Hepatic stellate cell (primary cell): ENCODE data around the gene PC.
"Not testable (repeated sequence)": the region's sequence is repeated elsewhere in the genome, so short reads cannot be mapped to it uniquely, and the experiment has no call there.

Source experiments
- DNase-seq: peaks from one replicate; pipeline ENCODE4 v3.0.0; 2011; ENCODE audit warnings: low spot score

PC gene

DNA sequence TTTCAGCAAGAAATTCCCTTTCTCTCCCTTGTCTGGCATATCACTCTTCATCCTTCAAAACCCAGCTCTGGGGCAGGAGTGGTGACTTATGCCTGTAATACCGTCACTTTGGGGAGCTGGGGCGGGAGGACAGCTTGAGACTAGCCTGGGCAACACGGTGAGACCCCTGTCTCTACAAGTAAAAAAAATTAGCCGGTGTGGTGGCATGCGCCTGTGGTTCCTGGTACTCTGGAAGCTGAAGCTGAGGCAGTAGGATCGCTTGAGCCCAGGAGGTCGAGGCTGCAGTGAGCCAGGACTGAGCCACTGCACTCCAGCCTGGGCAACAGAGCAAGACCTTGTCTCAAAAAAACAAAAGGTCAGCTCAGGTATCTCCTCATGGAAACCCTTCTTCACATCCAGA lies 116.3 kb downstream of the PC start:
- no peak for DNase-seq

DNA sequence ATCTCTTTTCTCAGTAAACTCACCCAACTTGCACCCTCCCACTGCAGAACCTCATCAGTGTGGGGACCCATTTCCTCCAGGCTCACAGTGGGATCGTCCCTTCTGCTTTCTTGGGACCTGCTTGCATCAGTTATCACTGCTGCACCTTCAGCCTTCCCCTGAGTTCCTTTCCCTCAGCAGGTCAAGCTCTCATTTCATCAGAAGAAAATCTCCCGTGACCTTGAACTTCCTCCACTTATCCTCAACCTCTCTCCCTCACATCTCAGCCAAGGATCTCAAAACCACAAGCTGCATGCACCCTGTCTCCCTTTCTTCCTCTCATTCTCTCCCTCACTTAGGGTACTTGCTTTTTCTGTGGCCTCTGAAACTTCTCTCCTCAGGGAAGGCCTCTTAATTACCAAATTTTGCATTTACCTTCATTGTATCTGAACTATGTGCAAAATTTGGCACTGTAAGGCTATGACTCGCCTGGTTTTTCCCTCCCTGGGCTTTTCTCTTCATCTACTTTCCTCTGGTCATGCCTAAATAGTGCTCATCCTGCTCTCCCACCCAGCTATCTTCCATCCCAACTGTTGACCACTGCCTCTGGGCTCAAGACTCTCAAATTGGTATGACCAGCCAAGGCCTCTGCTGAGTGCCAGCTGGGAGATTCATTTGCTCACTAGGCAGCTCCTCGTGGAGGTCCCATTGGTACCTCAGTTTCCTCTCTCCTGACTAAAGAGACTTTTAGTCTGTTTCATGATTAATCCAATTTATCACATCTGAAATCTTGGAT lies 117.7 kb downstream of the PC start:
- DNase-seq: no peak

DNA sequence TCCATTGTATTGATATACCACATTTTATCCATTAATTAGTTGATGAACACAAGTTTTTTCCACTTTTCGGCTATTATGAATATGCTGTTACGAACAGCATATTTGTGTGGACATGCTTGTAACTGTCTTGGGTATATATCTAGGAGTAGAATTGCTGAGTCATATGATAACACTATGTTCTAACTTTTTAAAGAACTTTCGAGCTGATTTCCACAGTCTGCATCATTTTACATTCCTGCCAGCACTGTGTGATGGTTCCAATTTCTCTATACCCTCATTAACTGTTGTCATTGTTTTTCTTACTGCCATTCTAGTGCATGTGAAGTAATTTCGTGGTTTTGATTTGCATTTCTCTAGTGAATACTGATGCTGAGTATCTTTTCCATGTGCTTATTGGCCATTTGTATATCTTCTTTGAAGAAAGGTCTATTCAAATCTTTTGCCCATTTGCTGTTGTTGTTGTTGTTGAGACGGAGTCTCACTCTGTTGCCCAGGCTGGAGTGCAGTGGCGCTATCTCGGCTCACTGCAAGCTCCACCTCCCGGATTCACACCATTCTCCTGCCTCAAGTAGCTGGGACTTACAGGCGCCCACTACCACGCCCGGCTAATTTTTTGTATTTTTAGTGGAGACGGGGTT lies 122.3 kb downstream of the PC start:
- DNase-seq: no peak

DNA sequence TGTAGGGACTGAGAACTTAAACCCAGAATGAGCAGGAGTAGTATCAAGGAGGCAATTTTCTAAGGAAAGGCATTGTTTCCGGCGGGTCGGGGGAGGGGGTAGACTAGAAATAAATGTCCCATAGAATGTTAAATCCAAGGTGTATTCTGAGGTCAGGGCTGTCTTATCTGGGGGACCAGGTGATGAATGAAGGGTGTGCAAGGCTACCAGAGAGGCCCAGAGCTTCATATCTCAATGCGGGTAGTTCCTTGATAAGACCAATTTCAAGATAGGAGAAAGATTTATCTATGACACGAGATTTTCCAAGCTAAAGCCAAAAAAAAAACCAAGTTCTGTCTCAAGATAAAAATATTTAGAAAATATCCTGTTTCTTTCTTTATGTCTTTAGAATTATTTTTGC lies 123.2 kb downstream of the PC start:
- DNase-seq: no peak

DNA sequence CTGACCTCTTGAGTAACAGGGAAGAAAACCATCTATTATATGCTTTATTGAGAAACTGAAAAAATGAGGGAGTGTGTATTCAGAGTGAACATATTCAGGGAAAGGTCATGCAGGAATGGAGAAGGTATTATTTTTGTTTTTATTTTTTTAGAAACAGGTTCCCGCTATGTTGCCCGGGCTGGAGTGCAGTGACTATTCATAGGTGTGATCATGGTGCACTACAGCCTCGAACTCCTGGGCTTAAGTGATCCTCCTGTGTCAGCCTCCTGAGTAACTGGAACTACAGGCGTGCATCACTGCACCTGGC lies 123.7 kb downstream of the PC start:
- no peak for DNase-seq

DNA sequence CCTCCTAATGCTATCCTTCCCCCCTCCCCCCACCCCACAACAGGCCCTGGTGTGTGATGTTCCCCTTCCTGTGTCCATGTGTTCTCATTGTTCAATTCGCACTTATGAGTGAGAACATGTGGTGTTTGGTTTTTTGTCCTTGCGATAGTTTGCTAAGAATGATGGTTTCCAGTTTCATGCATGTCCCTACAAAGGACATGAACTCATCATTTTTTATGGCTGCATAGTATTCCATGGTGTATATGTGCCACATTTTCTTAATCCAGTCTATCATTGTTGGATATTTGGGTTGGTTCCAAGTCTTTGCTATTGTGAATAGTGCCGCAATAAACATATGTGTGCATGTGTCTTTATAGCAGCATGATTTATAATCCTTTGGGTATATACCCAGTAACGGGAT lies 133.6 kb downstream of the PC start:
- DNase-seq: not testable (repeated sequence)

DNA sequence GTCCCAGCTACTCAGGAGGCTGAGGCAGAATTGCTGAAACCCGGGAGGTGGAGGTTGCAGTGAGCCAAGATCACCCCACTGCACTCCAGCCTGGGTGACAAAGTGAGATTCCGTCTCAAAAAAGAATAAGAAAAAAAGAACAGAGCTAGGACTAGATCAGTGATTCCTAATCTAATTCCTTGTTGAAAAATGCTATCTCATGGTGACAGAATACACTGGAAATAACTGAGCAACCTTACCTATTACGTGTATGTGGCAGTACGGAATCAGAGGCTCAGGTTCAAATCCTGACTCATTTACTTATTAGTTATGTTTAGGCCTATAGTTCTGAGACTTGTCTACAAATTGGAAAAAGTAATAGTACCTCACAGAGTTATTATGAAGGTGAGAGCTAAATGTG lies 134.5 kb downstream of the PC start:
- DNase-seq: no peak

DNA sequence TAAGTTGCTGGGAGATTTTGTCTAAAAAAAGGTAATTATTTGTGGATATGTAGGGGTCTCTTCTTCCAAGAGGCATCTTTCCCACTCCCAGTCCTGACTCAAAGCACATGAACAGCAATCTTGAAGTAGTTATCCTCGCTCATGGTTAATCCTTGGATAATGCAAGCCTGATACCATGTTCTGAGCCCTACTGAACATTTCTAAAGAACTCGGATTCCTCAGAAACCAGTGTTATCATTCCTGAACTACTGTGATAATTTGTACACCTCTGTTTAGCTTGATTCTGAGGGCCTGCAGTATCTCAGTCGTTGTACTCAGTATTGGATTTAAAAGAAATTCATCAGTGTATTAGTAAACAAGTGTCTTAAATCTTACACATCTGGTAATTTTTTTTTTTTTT lies 137.3 kb downstream of the PC start:
- DNase-seq: no peak

DNA sequence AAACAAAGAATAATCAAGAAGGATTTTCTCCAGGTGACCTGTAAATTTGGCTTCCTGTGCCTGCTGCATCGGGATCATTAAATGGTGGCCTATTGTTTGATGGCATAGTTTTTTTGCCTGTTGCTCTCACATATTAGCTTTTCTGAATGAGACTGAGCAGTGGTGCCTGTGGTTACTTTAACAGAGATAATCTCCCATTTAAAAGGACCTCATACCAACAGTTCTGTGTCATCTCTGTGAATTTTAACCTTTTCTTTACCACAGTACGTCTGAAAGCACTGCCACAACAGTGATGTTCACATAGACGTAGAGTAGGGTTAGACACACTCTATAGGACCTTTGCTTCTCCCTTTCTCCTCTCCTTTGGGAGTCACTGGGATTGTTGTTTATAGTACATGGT lies 137.8 kb downstream of the PC start:
- no peak for DNase-seq

DNA sequence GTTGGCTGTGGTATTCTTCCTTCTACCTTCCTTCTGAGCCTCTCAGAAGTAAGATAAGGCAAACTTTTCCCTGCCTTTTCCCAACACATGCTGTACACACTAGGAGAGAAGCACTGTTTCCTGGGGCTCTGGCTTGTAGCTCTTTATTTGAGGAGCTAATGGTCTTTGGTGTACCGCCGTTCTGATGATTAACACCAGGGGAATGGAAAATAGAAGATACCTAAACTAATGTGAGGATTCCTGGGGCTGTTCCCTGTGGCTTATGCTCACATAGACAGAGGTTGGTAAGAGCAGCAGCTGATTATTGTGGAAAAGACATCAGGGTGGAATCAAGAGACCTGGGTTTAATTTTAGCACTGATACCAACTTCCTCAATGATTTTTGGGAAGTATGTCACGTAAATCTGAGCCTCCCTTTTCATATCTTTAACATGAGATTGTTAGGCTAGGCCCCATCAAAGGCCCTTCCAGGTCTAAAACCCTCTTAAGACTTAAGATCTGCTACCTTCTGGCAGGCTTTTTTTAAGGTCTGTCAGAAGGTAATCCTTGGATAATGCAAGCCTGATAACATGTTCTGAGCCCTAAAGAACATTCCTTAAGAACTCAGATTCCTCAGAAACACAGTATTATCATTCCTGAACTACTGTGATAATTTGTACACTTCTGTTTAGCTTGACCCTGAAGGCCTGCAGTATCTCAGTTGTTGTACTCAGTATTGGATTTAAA lies 139.8 kb downstream of the PC start:
- no peak for DNase-seq

DNA sequence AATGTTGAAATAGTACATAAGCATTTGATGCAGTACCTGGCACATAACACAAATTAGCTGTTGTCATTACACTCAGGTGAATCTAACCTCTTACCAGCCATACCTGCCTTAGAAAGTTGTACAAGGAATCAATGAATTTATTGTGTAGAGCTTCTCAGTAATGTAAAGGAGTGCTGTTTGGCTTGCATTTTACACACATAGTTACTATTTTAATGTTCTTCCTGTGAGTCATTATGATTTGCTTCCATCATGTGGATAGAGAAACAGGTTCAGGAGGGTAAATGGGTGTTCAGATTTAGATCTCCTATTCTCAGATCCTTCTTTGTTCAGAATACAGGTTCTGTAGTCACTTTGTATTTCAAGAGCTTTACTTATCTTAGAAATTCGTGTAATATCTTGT lies 142.5 kb downstream of the PC start:
- peak; percentile 16 for DNase-seq

DNA sequence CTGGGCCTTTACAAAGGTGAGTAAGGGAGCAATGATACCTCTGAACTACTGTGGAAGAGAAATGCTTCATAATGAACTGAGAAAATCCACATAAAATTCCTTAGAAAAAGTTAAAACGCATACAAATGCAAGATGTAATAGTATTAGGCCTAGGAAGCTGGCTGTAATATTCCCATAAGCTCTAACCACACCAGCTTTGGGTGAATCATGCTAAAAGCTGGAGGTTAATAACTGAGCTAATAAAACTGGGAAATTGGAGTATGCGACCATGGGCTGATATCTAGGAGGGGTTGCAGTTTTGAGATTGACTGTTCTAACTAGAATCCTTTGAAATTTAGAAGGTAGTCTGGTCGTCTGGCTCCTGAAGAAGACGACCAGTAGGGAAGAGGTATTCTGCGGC lies 143.5 kb downstream of the PC start:
- no peak for DNase-seq

DNA sequence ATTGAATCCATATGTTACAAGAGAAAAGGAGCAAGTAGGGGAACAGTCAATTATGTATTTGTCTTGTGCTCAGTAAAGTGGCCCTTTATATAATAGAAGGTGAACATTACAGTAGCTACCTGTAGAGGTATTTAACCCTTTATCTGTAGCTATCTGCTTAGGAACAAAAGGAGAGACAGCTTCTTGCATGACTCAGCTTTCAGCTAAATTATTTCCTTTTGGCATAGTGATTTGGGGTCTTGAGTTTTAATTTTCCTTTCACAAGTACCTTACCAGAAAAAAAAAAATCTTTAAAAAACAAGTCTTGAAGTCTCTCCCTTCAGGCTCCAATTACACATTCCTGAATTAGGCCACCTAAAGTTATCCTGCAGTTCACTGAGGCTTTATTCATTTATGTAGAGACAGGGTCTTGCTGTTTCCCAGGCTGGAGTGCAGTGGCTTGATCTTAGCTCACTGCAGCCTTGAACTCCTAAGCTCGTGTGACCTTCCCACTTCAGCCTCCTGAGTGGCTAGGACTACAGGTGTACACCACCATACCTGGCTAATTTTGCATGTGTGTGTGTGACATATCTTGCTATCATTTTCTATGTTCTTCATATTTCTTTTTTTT lies 147.5 kb downstream of the PC start:
- DNase-seq: no peak

DNA sequence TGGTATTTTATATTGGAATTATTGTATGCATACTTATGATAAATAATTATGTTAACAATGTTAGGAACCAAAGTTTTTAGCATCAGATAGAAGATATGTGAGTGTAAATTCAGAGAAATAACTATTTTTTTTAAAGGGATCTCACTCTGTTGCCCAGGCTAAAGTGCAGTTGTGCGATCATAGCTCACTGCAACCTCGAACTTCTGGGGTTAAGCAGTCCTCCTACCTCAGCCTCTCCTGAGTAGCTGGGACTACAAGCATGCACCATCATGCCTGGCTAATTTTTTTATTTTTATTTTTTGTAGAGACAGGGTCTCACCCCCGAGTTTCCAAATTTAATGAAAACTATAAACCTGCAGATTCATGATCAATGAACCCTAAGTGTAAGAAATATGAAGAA lies 148.6 kb downstream of the PC start:
- DNase-seq: no peak

DNA sequence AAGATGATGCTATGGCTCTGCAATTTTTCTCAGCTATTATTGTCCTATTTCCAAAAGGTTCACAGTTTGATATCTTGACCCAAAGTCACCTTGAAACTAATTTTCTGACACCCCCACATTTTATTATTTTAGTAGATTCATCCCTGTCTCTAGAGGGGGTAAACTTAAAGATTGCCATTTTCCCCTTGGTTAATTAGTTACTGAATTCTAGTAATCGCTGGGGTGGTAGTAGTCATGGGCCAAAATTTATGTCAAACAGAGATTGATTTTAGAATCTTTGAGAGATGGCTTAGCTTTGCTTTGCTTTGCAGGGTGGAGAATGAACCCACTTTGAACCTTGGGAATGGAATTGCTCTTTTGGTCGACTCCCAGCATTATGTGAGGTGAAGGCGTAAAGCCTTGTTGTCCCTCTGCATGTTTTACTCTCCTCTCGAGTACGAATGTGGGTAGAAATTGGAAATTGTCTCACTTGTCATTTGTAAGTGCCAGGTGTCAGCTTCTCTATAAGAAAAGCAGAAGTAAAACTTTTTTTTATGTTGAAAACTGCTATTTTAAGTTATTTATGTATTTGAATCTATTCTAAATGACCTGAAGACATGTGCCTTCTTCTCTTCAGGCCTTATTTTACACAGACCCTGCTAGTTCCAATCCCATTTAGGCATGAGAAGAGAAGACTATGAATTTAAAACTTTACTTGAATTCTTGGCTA lies 157.3 kb downstream of the PC start:
- no peak for DNase-seq

DNA sequence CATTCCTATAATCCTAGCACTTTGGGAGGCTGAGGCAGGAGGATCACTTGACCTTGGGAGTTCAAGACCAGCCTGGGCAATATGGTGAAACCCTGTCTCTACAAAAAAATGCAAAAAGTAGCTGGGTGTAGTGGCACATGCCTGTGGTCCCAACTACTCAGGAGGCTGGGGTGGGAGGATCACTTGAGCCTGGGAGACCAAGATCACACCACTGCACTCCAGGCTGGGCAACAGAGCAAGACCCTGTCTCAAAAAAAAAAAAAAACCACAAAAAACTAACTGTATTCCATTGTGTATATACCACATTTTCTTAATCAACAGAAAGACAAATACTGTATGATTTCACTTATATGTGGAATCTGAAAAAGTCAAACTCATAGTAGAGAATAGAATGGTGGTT lies 158.4 kb downstream of the PC start:
- not testable (repeated sequence) for DNase-seq
